Duodenal mucosa (tissue), 2 donors: Measurements from ENCODE around the gene GFRA1.

Source experiments
- H3K27ac ChIP-seq: one replicate; pipeline ENCODE4 v1.7.0; 2013; ENCODE audit warnings: low read depth, low read length
- H3K27me3 ChIP-seq, 2 donors: one replicate each; pipeline ENCODE4 v1.7.0; 2013; ENCODE audit warnings: low read length in 2 of 2, control low read depth in 1 of 2; ENCODE audit not compliant: insufficient read depth in 2 of 2, control insufficient read depth in 1 of 2
- H3K36me3 ChIP-seq, 2 donors: one replicate each; pipeline ENCODE4 v1.7.0; 2013; ENCODE audit warnings: low read length in 2 of 2, control low read depth in 1 of 2; ENCODE audit not compliant: insufficient read depth in 2 of 2, control insufficient read depth in 1 of 2
- H3K4me1 ChIP-seq, 2 donors: one replicate each; pipeline ENCODE4 v1.7.0; 2013; ENCODE audit warnings: low read length in 2 of 2, control low read depth in 1 of 2; ENCODE audit not compliant: insufficient read depth in 2 of 2, control insufficient read depth in 1 of 2
- H3K4me3 ChIP-seq, 2 donors: one replicate each; pipeline ENCODE4 v1.7.0; 2013; ENCODE audit warnings: low read length in 2 of 2, low read depth in 1 of 2
- H3K9ac ChIP-seq, 2 donors: one replicate each; pipeline ENCODE4 v1.7.0; 2013; ENCODE audit warnings: low read length in 2 of 2, low read depth in 1 of 2
- H3K9me3 ChIP-seq, 2 donors: one replicate each; pipeline ENCODE4 v1.7.0; 2013; ENCODE audit warnings: low read length in 2 of 2, control low read depth in 1 of 2; ENCODE audit not compliant: control insufficient read depth in 1 of 2

The GFRA1 gene

DNA sequence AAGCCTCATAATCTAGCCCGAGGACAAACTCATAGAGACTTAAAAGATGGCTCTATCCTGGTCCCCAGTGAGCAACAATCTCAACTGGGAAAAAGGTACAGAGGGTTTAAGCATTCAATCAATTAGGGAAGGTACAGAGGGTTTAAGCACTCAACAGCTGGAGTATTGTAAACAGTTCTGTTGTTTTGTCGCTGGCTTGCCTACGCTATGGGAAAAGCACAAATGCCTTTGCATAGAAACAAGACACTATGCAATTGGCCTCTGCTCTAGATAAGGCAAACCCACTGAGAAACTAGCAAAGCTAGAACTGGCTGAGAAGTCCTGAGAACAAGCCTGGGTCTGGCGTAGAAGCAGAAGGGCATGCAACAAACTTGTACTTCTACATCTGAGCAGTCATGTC, 69.3 kb downstream of the GFRA1 start:
- Histone ChIP-seq H3K9ac (no peak overlapping the region), H3K9me3 (no peaks in the 10 kb centered on the region), H3K4me1 (no peaks in the 10 kb centered on the region), H3K36me3 (no peaks in the 10 kb centered on the region), H3K27ac (no peak overlapping the region), H3K4me3 (no peak overlapping the region), H3K27me3 (no peaks in the 10 kb centered on the region)

- Histone ChIP-seq H3K9ac (no peak overlapping the region), H3K9me3 (no peaks in the 10 kb centered on the region), H3K27ac (no peak overlapping the region), H3K4me3 (no peak overlapping the region), H3K36me3 (no peaks in the 10 kb centered on the region), H3K4me1 (no peaks in the 10 kb centered on the region), H3K27me3 (no peaks in the 10 kb centered on the region)
These were observed 71.2 kb downstream of the GFRA1 start for GRCh38 chr10:116201670-116202430.

GRCh38 chr10:116201011-116201410, 72.0 kb downstream of the GFRA1 start:
- Histone ChIP-seq H3K27ac (no peak overlapping the region), H3K9ac (no peak overlapping the region), H3K4me1 (no peaks in the 10 kb centered on the region), H3K36me3 (no peaks in the 10 kb centered on the region), H3K4me3 (no peak overlapping the region), H3K9me3 (no peaks in the 10 kb centered on the region), H3K27me3 (no peaks in the 10 kb centered on the region)

- Histone ChIP-seq H3K9me3 (no peaks in the 10 kb centered on the region), H3K27ac (no peak overlapping the region), H3K36me3 (no peaks in the 10 kb centered on the region), H3K4me1 (no peaks in the 10 kb centered on the region), H3K4me3 (no peak overlapping the region), H3K9ac (no peak overlapping the region), H3K27me3 (no peaks in the 10 kb centered on the region)
These were observed 74.3 kb downstream of the GFRA1 start for GRCh38 chr10:116198676-116199035.

GRCh38 chr10:116197946-116198675, 74.9 kb downstream of the GFRA1 start:
- Histone ChIP-seq H3K4me1 (no peaks in the 10 kb centered on the region), H3K9me3 (no peaks in the 10 kb centered on the region), H3K27me3 (no peaks in the 10 kb centered on the region), H3K36me3 (no peaks in the 10 kb centered on the region), H3K4me3 (no peak overlapping the region), H3K27ac (no peak overlapping the region), H3K9ac (no peak overlapping the region)

DNA sequence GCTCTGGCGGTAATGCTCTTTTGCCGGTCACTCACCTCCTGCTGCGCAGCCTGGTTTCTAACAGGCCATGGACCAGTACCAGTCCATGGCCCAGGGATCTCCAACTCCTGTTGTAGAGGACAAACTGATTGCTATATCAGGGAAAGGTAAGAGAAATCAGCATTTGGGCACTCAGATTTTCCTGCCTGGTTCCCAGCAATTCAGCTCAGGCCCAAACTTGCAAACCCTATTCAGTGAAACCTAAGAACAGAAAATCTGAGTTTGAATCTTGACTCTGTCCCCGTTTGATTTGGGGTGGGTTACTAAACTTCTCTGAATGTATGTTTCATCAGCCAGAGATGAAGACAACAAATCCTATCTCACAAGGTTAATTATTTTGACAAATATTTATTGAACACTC, 77.4 kb downstream of the GFRA1 start:
- no peak overlapping the region for H3K4me3 ChIP-seq
- no peaks in the 10 kb centered on the region for H3K27me3 ChIP-seq
- H3K4me1 ChIP-seq: no peaks in the 10 kb centered on the region
- no peak overlapping the region for H3K9ac ChIP-seq
- no peak overlapping the region for H3K27ac ChIP-seq
- H3K36me3 ChIP-seq: no peaks in the 10 kb centered on the region
- H3K9me3 ChIP-seq: no peaks in the 10 kb centered on the region

GRCh38 chr10:116195039-116195438, 78.0 kb downstream of the GFRA1 start:
- Histone ChIP-seq H3K4me3 (no peak overlapping the region), H3K9me3 (no peaks in the 10 kb centered on the region), H3K4me1 (no peaks in the 10 kb centered on the region), H3K27me3 (no peaks in the 10 kb centered on the region), H3K27ac (no peak overlapping the region), H3K36me3 (no peaks in the 10 kb centered on the region), H3K9ac (no peak overlapping the region)

DNA sequence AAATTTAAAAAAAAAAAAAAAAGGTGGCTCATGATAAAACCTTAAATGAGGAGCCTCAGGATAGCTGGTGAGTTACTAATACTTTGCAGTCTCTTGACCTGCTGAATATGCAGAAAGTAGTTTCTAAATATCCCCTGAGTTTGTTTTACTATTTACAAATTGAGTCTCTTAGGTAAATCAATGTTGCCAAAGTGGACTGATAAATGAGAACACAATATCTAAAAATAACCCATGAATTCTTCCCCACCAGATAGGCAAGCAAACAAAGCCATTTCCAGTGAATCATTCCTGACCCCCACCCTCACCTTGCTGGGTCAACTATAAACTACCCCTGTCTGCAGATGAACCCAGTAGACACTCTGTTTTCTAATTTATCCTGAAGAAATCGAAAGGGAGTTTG, 78.9 kb downstream of the GFRA1 start:
- H3K4me3 ChIP-seq: no peak overlapping the region
- H3K36me3 ChIP-seq: no peaks in the 10 kb centered on the region
- H3K27ac ChIP-seq: no peak overlapping the region
- no peaks in the 10 kb centered on the region for H3K4me1 ChIP-seq
- no peaks in the 10 kb centered on the region for H3K27me3 ChIP-seq
- no peaks in the 10 kb centered on the region for H3K9me3 ChIP-seq
- H3K9ac ChIP-seq: no peak overlapping the region

DNA sequence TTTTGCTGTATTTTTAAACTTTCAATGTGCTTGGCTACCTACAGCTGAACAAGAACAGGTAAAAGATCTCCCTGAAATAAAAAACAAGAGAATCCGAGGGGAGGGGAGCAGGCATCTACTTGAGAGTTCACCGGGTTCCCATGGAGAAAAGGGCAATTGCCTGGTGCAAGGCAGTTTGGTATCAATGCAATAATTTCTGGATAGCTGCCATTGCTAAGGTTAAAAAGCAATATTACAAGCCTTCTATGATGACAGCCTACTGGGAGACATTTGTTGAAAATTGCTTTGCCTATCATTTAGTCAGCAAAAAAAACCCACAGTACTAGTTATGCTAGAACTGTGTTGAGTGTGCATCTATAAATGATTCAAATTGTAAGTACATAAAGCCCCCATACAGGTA, 82.1 kb downstream of the GFRA1 start:
- no peak overlapping the region for H3K4me3 ChIP-seq
- H3K4me1 ChIP-seq: no peaks in the 10 kb centered on the region
- no peak overlapping the region for H3K9ac ChIP-seq
- no peaks in the 10 kb centered on the region for H3K9me3 ChIP-seq
- no peaks in the 10 kb centered on the region for H3K27me3 ChIP-seq
- H3K27ac ChIP-seq: no peak overlapping the region
- no peaks in the 10 kb centered on the region for H3K36me3 ChIP-seq

DNA sequence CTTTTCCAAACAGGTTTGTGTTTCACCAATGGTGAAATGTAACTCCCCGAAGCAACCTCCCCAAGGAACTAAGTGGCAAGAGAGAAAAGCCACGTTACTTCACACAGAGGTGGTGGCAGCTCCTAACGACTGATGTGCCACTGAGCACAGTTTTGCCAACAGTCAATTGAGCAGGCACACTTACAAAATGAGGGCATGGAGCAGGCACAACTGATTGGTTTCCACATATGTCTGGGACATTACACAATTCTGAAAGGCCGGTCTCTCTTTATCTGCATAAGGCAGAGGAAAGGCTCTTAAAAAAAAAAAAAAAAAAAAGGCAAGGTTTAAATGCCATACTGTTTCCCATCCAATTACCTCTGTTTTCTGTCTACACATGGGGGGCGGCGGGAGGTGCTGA, 86.7 kb downstream of the GFRA1 start:
- H3K36me3 ChIP-seq: no peaks in the 10 kb centered on the region
- H3K27ac ChIP-seq: no peak overlapping the region
- H3K9me3 ChIP-seq: no peaks in the 10 kb centered on the region
- no peaks in the 10 kb centered on the region for H3K4me1 ChIP-seq
- H3K27me3 ChIP-seq: no peaks in the 10 kb centered on the region
- no peak overlapping the region for H3K4me3 ChIP-seq
- no peak overlapping the region for H3K9ac ChIP-seq
